ENCODE measurements around the gene ARHGAP26. TPM values are rescaled to one million over a fixed set of nuclear protein-coding genes. Genes with fewer than 3 reads are reported as not detected.

Gene ARHGAP26
- total RNA-seq, 1 experiment from 2014 or later: 34.5 TPM

- no peak for TF ChIP-seq TCF7L2 (IDR thresholded peaks at IDR 0.05; ENCODE audit: borderline replicate concordance, extremely low read depth, insufficient read depth, insufficient read length)
- no peak for TF ChIP-seq SRF (IDR thresholded peaks at IDR 0.05; ENCODE audit: low read depth)
Observed at GRCh38 chr5:143124593-143124992, 354.4 kb downstream of the ARHGAP26 start (continued).

GRCh38 chr5:143126174-143127019 lies 356.2 kb downstream of the ARHGAP26 start:
- no peak for DNase-seq (ENCODE audit: low read depth, low spot score)
- intact Hi-C loops (cut with micrococcal nuclease): no loop called here
- H3K79me2 ChIP-seq (ENCODE audit: insufficient read depth, low read length): no peaks in the 10 kb centered on the region
- H2AFZ ChIP-seq (ENCODE audit: low read depth, low read length, poor library complexity, severe bottlenecking): no peak overlapping the region
- H3K36me3 ChIP-seq (ENCODE audit: control insufficient read depth in 1 of 2, insufficient read depth in 2 of 2, low read length in 2 of 2): no peaks in the 10 kb centered on the region
- RAD21 ChIA-PET (ENCODE audit: low non-redundant PET in 1 of 2, low total read pairs in 2 of 2, uncharacterized antibody in 2 of 2, unreplicated experiment in 2 of 2): no interaction called here
- H3K4me1 ChIP-seq (ENCODE audit: control insufficient read depth in 1 of 2, insufficient read depth in 2 of 2, low read length in 2 of 2): no peaks in the 10 kb centered on the region
- no peak overlapping the region for H3K4me2 ChIP-seq (ENCODE audit: low read length)
- H3K9me2 ChIP-seq (ENCODE audit: insufficient read depth): no peaks in the 10 kb centered on the region
- H3K9me3 ChIP-seq (ENCODE audit: control insufficient read depth in 1 of 2, insufficient read depth in 1 of 2, low read depth in 1 of 2, low read length in 2 of 2): no peaks in the 10 kb centered on the region
- H3K9ac ChIP-seq (ENCODE audit: low read length): no peak overlapping the region
- BruUV-seq (replicated peaks): no TSS peak
- POLR2A ChIA-PET: no interaction called here
- CTCF ChIA-PET: no interaction called here
- ATAC-seq: no peak
- no peak overlapping the region for H3K4me3 ChIP-seq (replicated peaks in 1 of 2; ENCODE audit: low read depth in 1 of 2, low read length in 2 of 2)
- no peaks in the 10 kb centered on the region for H4K20me1 ChIP-seq (ENCODE audit: insufficient read depth)
- H3K27ac ChIP-seq (ENCODE audit: low read depth, low read length): no peak overlapping the region
- no peaks in the 10 kb centered on the region for H3K27me3 ChIP-seq (ENCODE audit: insufficient read depth, low read length)
- no peak for TF ChIP-seq POLR2A (IDR thresholded peaks at IDR 0.05; ENCODE audit: borderline replicate concordance, extremely low read depth, insufficient read depth, insufficient read length)

DNA sequence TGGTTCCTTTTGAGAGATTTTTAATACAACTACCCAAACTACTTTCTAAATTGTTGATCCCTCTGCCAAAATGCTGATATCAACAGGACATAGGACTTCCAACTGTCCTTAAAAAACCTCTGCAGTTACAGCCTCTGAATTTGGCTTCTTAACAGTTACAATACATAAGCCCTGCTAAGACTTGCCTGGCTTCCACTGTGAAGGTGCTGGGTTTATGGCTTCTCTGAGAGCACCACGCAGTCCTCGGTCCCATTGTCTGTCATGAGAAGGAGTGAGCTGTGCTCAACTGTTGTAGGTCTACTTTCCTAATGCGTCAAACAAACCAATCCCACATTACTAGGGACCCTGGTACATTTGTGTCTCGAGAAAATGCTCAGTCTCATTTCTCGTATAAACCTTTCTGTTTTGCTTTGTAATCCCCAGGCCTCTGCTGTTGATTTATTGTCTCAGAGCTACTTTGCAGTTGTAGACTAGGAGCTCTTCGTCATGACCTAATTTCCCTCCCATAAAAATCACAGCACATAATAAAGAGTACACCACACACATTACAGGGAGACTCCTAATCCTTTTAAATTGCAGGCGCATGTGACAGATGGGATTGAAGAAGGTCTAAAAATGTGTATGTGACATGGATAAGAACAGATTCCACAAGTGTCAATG lies 358.4 kb downstream of the ARHGAP26 start:
- no peak overlapping the region for H3K4me2 ChIP-seq (ENCODE audit: low read length)
- TF ChIP-seq EZH2 (IDR thresholded peaks at IDR 0.05): no peak
- no peak for TF ChIP-seq CBX3 (IDR thresholded peaks at IDR 0.05; ENCODE audit: low read depth)
- TF ChIP-seq, protein P1, sequence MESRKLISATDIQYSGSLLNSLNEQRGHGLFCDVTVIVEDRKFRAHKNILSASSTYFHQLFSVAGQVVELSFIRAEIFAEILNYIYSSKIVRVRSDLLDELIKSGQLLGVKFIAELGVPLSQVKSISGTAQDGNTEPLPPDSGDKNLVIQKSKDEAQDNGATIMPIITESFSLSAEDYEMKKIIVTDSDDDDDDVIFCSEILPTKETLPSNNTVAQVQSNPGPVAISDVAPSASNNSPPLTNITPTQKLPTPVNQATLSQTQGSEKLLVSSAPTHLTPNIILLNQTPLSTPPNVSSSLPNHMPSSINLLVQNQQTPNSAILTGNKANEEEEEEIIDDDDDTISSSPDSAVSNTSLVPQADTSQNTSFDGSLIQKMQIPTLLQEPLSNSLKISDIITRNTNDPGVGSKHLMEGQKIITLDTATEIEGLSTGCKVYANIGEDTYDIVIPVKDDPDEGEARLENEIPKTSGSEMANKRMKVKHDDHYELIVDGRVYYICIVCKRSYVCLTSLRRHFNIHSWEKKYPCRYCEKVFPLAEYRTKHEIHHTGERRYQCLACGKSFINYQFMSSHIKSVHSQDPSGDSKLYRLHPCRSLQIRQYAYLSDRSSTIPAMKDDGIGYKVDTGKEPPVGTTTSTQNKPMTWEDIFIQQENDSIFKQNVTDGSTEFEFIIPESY (IDR thresholded peaks at IDR 0.05; ENCODE audit: extremely low read depth, insufficient replicate concordance, low read length): no peak
- no peak for TF ChIP-seq JUND (IDR thresholded peaks at IDR 0.05)
- no peak for TF ChIP-seq RAD21 (IDR thresholded peaks at IDR 0.05; ENCODE audit: low read depth)
- no peak for TF ChIP-seq SP1 (IDR thresholded peaks at IDR 0.05; ENCODE audit: low read depth)
- no peak for TF ChIP-seq ZNF274 (IDR thresholded peaks at IDR 0.05; ENCODE audit: low read depth, low read length)
- TF ChIP-seq ELF1 (IDR thresholded peaks at IDR 0.05; ENCODE audit: borderline replicate concordance, low read depth): no peak
- TF ChIP-seq, protein P2, sequence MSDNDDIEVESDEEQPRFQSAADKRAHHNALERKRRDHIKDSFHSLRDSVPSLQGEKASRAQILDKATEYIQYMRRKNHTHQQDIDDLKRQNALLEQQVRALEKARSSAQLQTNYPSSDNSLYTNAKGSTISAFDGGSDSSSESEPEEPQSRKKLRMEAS (IDR thresholded peaks at IDR 0.05): no peak
- intact Hi-C loops (cut with micrococcal nuclease): no loop called here
- POLR2A ChIA-PET: no interaction called here
- H3K27ac ChIP-seq (ENCODE audit: low read depth, low read length): no peak overlapping the region
- ATAC-seq: no peak
- RAD21 ChIA-PET (ENCODE audit: low non-redundant PET in 1 of 2, low total read pairs in 2 of 2, uncharacterized antibody in 2 of 2, unreplicated experiment in 2 of 2): interaction anchor here in 1 of 2 experiments (0.5 kb wide), 1 partner anchor 840 kb away, joined by 4 read pairs; no protein-coding TSS in a partner anchor
- BruUV-seq (replicated peaks): no TSS peak
- DNase-seq (ENCODE audit: low read depth, low spot score): no peak
- no peaks in the 10 kb centered on the region for H3K9me3 ChIP-seq (ENCODE audit: control insufficient read depth in 1 of 2, insufficient read depth in 1 of 2, low read depth in 1 of 2, low read length in 2 of 2)
- H3K79me2 ChIP-seq (ENCODE audit: insufficient read depth, low read length): no peaks in the 10 kb centered on the region
- CTCF ChIA-PET: no interaction called here
- no peak overlapping the region for H3K9ac ChIP-seq (ENCODE audit: low read length)
- no peaks in the 10 kb centered on the region for H3K9me2 ChIP-seq (ENCODE audit: insufficient read depth)
- H3K36me3 ChIP-seq (ENCODE audit: control insufficient read depth in 1 of 2, insufficient read depth in 2 of 2, low read length in 2 of 2): no peaks in the 10 kb centered on the region
- no peak overlapping the region for H3K4me3 ChIP-seq (replicated peaks in 1 of 2; ENCODE audit: low read depth in 1 of 2, low read length in 2 of 2)
- H4K20me1 ChIP-seq (ENCODE audit: insufficient read depth): no peaks in the 10 kb centered on the region
- H2AFZ ChIP-seq (ENCODE audit: low read depth, low read length, poor library complexity, severe bottlenecking): no peak overlapping the region
- H3K27me3 ChIP-seq (ENCODE audit: insufficient read depth, low read length): no peaks in the 10 kb centered on the region
- no peaks in the 10 kb centered on the region for H3K4me1 ChIP-seq (ENCODE audit: control insufficient read depth in 1 of 2, insufficient read depth in 2 of 2, low read length in 2 of 2)
